ENCODE measurements around the gene SUV39H1. TPM values are rescaled to one million over a fixed set of nuclear protein-coding genes. Genes with fewer than 3 reads are reported as not detected.

SUV39H1 gene
- total RNA-seq, 2 donors from 2014 or later = 3.8 to 8.0 TPM

GRCh38 chrX:48737940-48738339, 41.4 kb downstream of the SUV39H1 start:
- TF ChIP-seq, protein P1, sequence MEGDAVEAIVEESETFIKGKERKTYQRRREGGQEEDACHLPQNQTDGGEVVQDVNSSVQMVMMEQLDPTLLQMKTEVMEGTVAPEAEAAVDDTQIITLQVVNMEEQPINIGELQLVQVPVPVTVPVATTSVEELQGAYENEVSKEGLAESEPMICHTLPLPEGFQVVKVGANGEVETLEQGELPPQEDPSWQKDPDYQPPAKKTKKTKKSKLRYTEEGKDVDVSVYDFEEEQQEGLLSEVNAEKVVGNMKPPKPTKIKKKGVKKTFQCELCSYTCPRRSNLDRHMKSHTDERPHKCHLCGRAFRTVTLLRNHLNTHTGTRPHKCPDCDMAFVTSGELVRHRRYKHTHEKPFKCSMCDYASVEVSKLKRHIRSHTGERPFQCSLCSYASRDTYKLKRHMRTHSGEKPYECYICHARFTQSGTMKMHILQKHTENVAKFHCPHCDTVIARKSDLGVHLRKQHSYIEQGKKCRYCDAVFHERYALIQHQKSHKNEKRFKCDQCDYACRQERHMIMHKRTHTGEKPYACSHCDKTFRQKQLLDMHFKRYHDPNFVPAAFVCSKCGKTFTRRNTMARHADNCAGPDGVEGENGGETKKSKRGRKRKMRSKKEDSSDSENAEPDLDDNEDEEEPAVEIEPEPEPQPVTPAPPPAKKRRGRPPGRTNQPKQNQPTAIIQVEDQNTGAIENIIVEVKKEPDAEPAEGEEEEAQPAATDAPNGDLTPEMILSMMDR (IDR thresholded peaks at IDR 0.05) = no peak
- H3K4me1 ChIP-seq = peaks cover 0 to 5% of the 10 kb centered on the region in 2 donors
- H3K27ac ChIP-seq = peak overlapping the region; percentile 82 to 88
- H3K4me3 ChIP-seq = peak overlapping the region; percentile 44 to 61
- H3K36me3 ChIP-seq = no peaks in the 10 kb centered on the region
- H3K9me3 ChIP-seq = no peaks in the 10 kb centered on the region
- no peak for DNase-seq (ENCODE audit: low spot score)
- H3K27me3 ChIP-seq = no peaks in the 10 kb centered on the region

- peaks cover 0 to 5% of the 10 kb centered on the region in 2 donors for H3K4me1 ChIP-seq
- TF ChIP-seq, protein P1 (IDR thresholded peaks at IDR 0.05) = no peak
- no peak overlapping the region for H3K27ac ChIP-seq
- no peak overlapping the region for H3K4me3 ChIP-seq
- no peaks in the 10 kb centered on the region for H3K9me3 ChIP-seq
- no peaks in the 10 kb centered on the region for H3K27me3 ChIP-seq
- DNase-seq (ENCODE audit: low spot score) = no peak
- H3K36me3 ChIP-seq = no peaks in the 10 kb centered on the region
Observed at GRCh38 chrX:48741834-48742233, 45.3 kb downstream of the SUV39H1 start.

DNA sequence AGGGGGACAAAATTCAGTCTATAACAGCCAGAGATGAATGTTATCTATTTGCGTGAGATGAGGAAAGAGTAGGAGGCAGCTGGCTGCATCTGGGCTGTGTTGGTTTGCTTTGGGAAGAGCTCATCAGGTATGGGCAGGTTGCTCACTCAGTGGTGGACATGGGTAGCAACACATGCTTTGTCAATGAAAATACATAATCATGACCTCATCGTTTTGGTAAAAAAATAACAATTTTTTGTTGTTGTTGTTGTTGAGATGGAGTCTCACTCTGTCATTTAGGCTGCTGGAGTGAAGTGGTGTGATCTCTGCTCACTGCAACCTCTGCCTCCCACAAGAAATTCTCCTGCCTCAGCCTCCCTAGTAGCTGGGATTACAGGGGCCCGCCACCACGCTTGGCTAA, 48.7 kb downstream of the SUV39H1 start:
- H3K4me3 ChIP-seq = no peak overlapping the region
- H3K9me3 ChIP-seq = no peaks in the 10 kb centered on the region
- H3K36me3 ChIP-seq = no peaks in the 10 kb centered on the region
- TF ChIP-seq, protein P1 (IDR thresholded peaks at IDR 0.05) = no peak
- no peaks in the 10 kb centered on the region for H3K4me1 ChIP-seq
- no peaks in the 10 kb centered on the region for H3K27me3 ChIP-seq
- DNase-seq (ENCODE audit: low spot score) = no peak
- no peak overlapping the region for H3K27ac ChIP-seq

- TF ChIP-seq, protein P1 (IDR thresholded peaks at IDR 0.05) = no peak
- H3K36me3 ChIP-seq = no peaks in the 10 kb centered on the region
Observed at GRCh38 chrX:48747415-48748016, 51.0 kb downstream of the SUV39H1 start.

GRCh38 chrX:48749182-48749581, 52.6 kb downstream of the SUV39H1 start:
- Histone ChIP-seq H3K27ac (no peak overlapping the region), H3K27me3 (no peaks in the 10 kb centered on the region), H3K4me1 (no peaks in the 10 kb centered on the region), H3K4me3 (no peak overlapping the region), H3K36me3 (no peaks in the 10 kb centered on the region), H3K9me3 (no peaks in the 10 kb centered on the region)
- DNase-seq (ENCODE audit: low spot score) = no peak
- TF ChIP-seq, protein P1 (IDR thresholded peaks at IDR 0.05) = no peak

More at GRCh38 chrX:48747415-48748016, 51.0 kb downstream of the SUV39H1 start:
- no peak for DNase-seq (ENCODE audit: low spot score)
- Histone ChIP-seq H3K4me1 (no peaks in the 10 kb centered on the region), H3K4me3 (no peak overlapping the region), H3K27me3 (no peaks in the 10 kb centered on the region), H3K9me3 (no peaks in the 10 kb centered on the region), H3K27ac (no peak overlapping the region)

- Histone ChIP-seq H3K4me3 (no peak overlapping the region), H3K27ac (no peak overlapping the region), H3K9me3 (no peaks in the 10 kb centered on the region), H3K27me3 (no peaks in the 10 kb centered on the region), H3K36me3 (no peaks in the 10 kb centered on the region), H3K4me1 (no peaks in the 10 kb centered on the region)
- no peak for DNase-seq (ENCODE audit: low spot score)
- TF ChIP-seq, protein P1 (IDR thresholded peaks at IDR 0.05) = no peak
Observed at GRCh38 chrX:48751343-48751742, 54.8 kb downstream of the SUV39H1 start.
